Progenitor cell of endocrine pancreas (in vitro differentiated cells): ENCODE results near the gene PPARD. TPM values are rescaled to one million over a fixed set of nuclear protein-coding genes. Genes with fewer than 3 reads are reported as not detected.
"Not testable (repeated sequence)": the region's sequence is repeated elsewhere in the genome, so short reads cannot be mapped to it uniquely, and the experiment has no call there.

Experiments used
- DNase-seq: peaks from one replicate; pipeline ENCODE4 v3.0.0; 2021; ENCODE audit warnings: low spot score; ENCODE audit not compliant: unreplicated experiment
- H3K27ac Mint-ChIP-seq: 2 replicates; pipeline ENCODE4 v1.8.0; 2021; ENCODE audit warnings: mild to moderate bottlenecking, moderate library complexity, mixed read lengths
- H3K27me3 Mint-ChIP-seq: 2 replicates; pipeline ENCODE4 v1.8.0; 2021; ENCODE audit warnings: mixed read lengths
- H3K36me3 Mint-ChIP-seq: 2 replicates; pipeline ENCODE4 v1.8.0; 2022; ENCODE audit warnings: mixed read lengths; ENCODE audit not compliant: insufficient read depth
- H3K4me1 Mint-ChIP-seq: 2 replicates; pipeline ENCODE4 v1.8.0; 2021; ENCODE audit warnings: low read depth, mixed read lengths
- H3K4me3 Mint-ChIP-seq: 2 replicates; pipeline ENCODE4 v1.8.0; 2021; ENCODE audit warnings: low read depth, mild to moderate bottlenecking, moderate library complexity, mixed read lengths
- H3K9me3 Mint-ChIP-seq: 2 replicates; pipeline ENCODE4 v1.8.0; 2021; ENCODE audit warnings: low read depth, mixed read lengths
- CTCF ChIP-seq: fragments of 200-600 bp; sonication (generic); IDR thresholded peaks from one replicate; pipeline ENCODE4 v1.5.0; 2021; ENCODE audit warnings: antibody characterized with exemption, mild to moderate bottlenecking; ENCODE audit not compliant: unreplicated experiment
- total RNA-seq: library from RNA; stranded (reverse); gene quantifications from 2 replicates; pipeline ENCODE4 v1.2.1, GENCODE V29; 2021

PPARD gene
- total RNA-seq, 1 donor from 2014 or later, result 13.9 TPM

- no peak overlapping the region for H3K4me3 Mint-ChIP-seq
- TF ChIP-seq CTCF, result no peak
- peaks cover 4% of the 10 kb centered on the region for H3K27me3 Mint-ChIP-seq
- no peak for DNase-seq
- peaks cover 4% of the 10 kb centered on the region for H3K4me1 Mint-ChIP-seq
- no peaks in the 10 kb centered on the region for H3K36me3 Mint-ChIP-seq
- H3K9me3 Mint-ChIP-seq, result no peaks in the 10 kb centered on the region
- H3K27ac Mint-ChIP-seq, result peak overlapping the region; percentile 57
Measured at GRCh38 chr6:35302604-35303241, 39.6 kb upstream of the PPARD start.

- Mint-ChIP-seq H3K9me3 (no peaks in the 10 kb centered on the region), H3K27ac (no peak overlapping the region), H3K4me1 (peaks cover 4% of the 10 kb centered on the region), H3K27me3 (peaks cover 4% of the 10 kb centered on the region), H3K36me3 (no peaks in the 10 kb centered on the region), H3K4me3 (no peak overlapping the region)
- TF ChIP-seq CTCF, result no peak
- no peak for DNase-seq
Measured at GRCh38 chr6:35304299-35304698, 38.1 kb upstream of the PPARD start.

- peaks cover 4% of the 10 kb centered on the region for H3K4me1 Mint-ChIP-seq
Measured at GRCh38 chr6:35305117-35305516, 37.2 kb upstream of the PPARD start.

GRCh38 chr6:35307138-35307537, 35.2 kb upstream of the PPARD start:
- H3K27me3 Mint-ChIP-seq, result not testable (repeated sequence)

More at GRCh38 chr6:35305117-35305516, 37.2 kb upstream of the PPARD start:
- H3K27me3 Mint-ChIP-seq, result no peaks in the 10 kb centered on the region
- DNase-seq, result no peak
- no peak overlapping the region for H3K27ac Mint-ChIP-seq
- no peak overlapping the region for H3K4me3 Mint-ChIP-seq
- no peaks in the 10 kb centered on the region for H3K36me3 Mint-ChIP-seq
- H3K9me3 Mint-ChIP-seq, result no peaks in the 10 kb centered on the region
- no peak for TF ChIP-seq CTCF

DNA sequence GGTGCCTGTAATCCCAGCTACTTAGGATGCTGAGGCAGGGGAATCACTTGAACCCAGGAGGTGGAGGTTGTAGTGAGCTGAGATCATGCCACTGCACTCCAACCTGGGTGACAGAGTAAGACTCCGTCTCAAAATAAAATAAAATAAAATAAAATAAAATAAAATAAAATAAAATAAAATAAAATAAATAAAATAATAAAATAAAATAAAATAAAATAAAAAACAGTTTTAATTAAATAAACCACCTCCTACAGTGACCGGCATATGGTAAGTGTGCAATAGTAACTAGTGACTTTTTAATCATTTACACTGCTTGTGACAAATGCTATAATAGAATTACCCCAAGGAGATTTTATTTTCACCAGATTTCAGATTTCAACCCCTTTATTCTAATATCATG, 33.8 kb upstream of the PPARD start:
- not testable (repeated sequence) for H3K9me3 Mint-ChIP-seq, DNase-seq, H3K4me3 Mint-ChIP-seq, H3K27ac Mint-ChIP-seq, H3K36me3 Mint-ChIP-seq, H3K4me1 Mint-ChIP-seq, H3K27me3 Mint-ChIP-seq

More at GRCh38 chr6:35307138-35307537, 35.2 kb upstream of the PPARD start:
- not testable (repeated sequence) for H3K9me3 Mint-ChIP-seq, H3K4me1 Mint-ChIP-seq, H3K4me3 Mint-ChIP-seq, H3K27ac Mint-ChIP-seq, DNase-seq, H3K36me3 Mint-ChIP-seq

- Mint-ChIP-seq H3K27ac (no peak overlapping the region), H3K4me1 (no peaks in the 10 kb centered on the region), H3K36me3 (no peaks in the 10 kb centered on the region), H3K27me3 (peaks cover 11% of the 10 kb centered on the region), H3K9me3 (no peaks in the 10 kb centered on the region), H3K4me3 (no peak overlapping the region)
- DNase-seq, result no peak
- TF ChIP-seq CTCF, result no peak
Measured at GRCh38 chr6:35309611-35310264, 32.6 kb upstream of the PPARD start.
